HL-60 (cell line): ENCODE measurements around the gene CSNK1D.

ENCODE experiments used
- CTCF ChIP-seq: IDR thresholded peaks from one replicate; pipeline ENCODE4 v1.5.1; 2011; ENCODE audit warnings: low read length, control low read depth, inconsistent platforms; ENCODE audit not compliant: insufficient read depth
- POLR2AphosphoS5 ChIP-seq: IDR thresholded peaks from 2 replicates; pipeline ENCODE4 v1.6.1; 2012; ENCODE audit warnings: low read depth

GRCh38 chr17:82202981-82203380 is 70.5 kb downstream of the CSNK1D start:
- TF ChIP-seq CTCF (no peak), POLR2AphosphoS5 (no peak)
